ENCODE data around the gene MAP7D3. TPM values are rescaled to one million over a fixed set of nuclear protein-coding genes. Genes with fewer than 3 reads are reported as not detected.

Gene MAP7D3
- total and polyA plus RNA-seq, 9 of the 15 experiments (the other 6 are each of a cell fraction or from before 2014, with no cell fraction given), result 9.4 to 27.7 (median 14.0) TPM

- FAIRE-seq (no peak), DNase-seq (ENCODE audit: extremely low read depth in 1 of 4, low spot score in 3 of 4) (no peak), ATAC-seq (no peak)
- no peak for TF ChIP-seq ZNF778 (CRISPR knock-in tag; IDR thresholded peaks at IDR 0.05)
- TF ChIP-seq ZNF740 (CRISPR knock-in tag; IDR thresholded peaks at IDR 0.05), result no peak
- TF ChIP-seq ZNF740 (tag; IDR thresholded peaks at IDR 0.05), result no peak
- TF ChIP-seq VEZF1 (CRISPR knock-in tag; IDR thresholded peaks at IDR 0.05), result no peak
- no peak for TF ChIP-seq IFI16 (CRISPR knock-in tag; IDR thresholded peaks at IDR 0.05)
- TF ChIP-seq ZNF830 (CRISPR knock-in tag; IDR thresholded peaks at IDR 0.05), result no peak
- no peak for TF ChIP-seq MECOM (CRISPR knock-in tag; IDR thresholded peaks at IDR 0.05)
- TF ChIP-seq NCOA2 (IDR thresholded peaks at IDR 0.05; ENCODE audit: partially characterized antibody in 2 of 2), result no peak
- TF ChIP-seq ZNF134 (CRISPR knock-in tag; conservative IDR thresholded peaks at IDR 0.05), result no peak
- TF ChIP-seq HMGXB4 (CRISPR knock-in tag; IDR thresholded peaks at IDR 0.05), result no peak
- no peak for TF ChIP-seq ZKSCAN3 (CRISPR knock-in tag; IDR thresholded peaks at IDR 0.05)
- TF ChIP-seq ATF3 (IDR thresholded peaks at IDR 0.05), result no peak
- TF ChIP-seq ATF3 (CRISPR knock-in tag; conservative IDR thresholded peaks at IDR 0.05), result no peak
- Histone ChIP-seq H2AFZ (ENCODE audit: low read depth, low read length) (no peak overlapping the region), H4K20me1 (replicated peaks; ENCODE audit: control insufficient read depth, insufficient read depth, low read length) (no peaks in the 10 kb centered on the region), H3K27ac (ENCODE audit: extremely low read depth, low read depth, low read length) (no peak overlapping the region), H3K79me2 (ENCODE audit: control insufficient read depth, insufficient read depth, low read length) (no peaks in the 10 kb centered on the region), H3K4me2 (ENCODE audit: insufficient read depth, low read length) (no peak overlapping the region), H3K4me3 (no peak overlapping the region), H3K36me3 (ENCODE audit: control insufficient read depth, insufficient read depth, low read length) (no peaks in the 10 kb centered on the region), H3K9me3 (replicated peaks; ENCODE audit: control insufficient read depth, insufficient read depth, low read depth, low read length) (no peaks in the 10 kb centered on the region), H3K9ac (ENCODE audit: insufficient read depth in 1 of 2, low read depth in 2 of 2, low read length in 2 of 2) (no peak overlapping the region), H3K4me1 (replicated peaks in 1 of 2; ENCODE audit: control insufficient read depth in 2 of 2, insufficient read depth in 2 of 2, low read length in 2 of 2) (no peaks in the 10 kb centered on the region; a peak in 2 of 5 replicates), H3K9me1 (ENCODE audit: control insufficient read depth, insufficient read depth, low read length) (no peaks in the 10 kb centered on the region), H3K27me3 (ENCODE audit: control insufficient read depth in 2 of 2, insufficient read depth in 2 of 2, low read length in 2 of 2) (0 out of 5 replicates have a peak, but pooled peaks cover 0 to 2% of the 10 kb centered on the region in 2 experiments)
- in situ Hi-C loops (cut with MboI), result no loop called here
- ChIA-PET POLR2A (no interaction called here), CTCF (ENCODE audit: low intra/inter-chr PET ratio) (no interaction called here)
- 29% methylated on average over 7 of the region's 7 CpGs for WGBS (ENCODE audit: insufficient coverage, low coverage, missing lambda C conversion rate)
- BruUV-seq (replicated peaks), result no TSS peak
- intact Hi-C loops (cut with micrococcal nuclease), result no loop called here
Observed at GRCh38 chrX:136261321-136261720, 10.1 kb upstream of the MAP7D3 start.
